Upper lobe of left lung (tissue), 4 donors: ENCODE measurements around the gene ITGB3BP.

Experiments
- CTCF ChIP-seq, 6 experiments: fragments of 450-650 bp in 4 of 6; fragments of 200-600 bp in 2 of 6; sonication (generic) in 2 of 6; IDR thresholded peaks; one replicate each; pipeline ENCODE4 v1.5.1; 2016 to 2019; ENCODE audit warnings: antibody characterized with exemption in 6 of 6
- POLR2A ChIP-seq, 4 donors: fragments of 450-650 bp; IDR thresholded peaks; one replicate each; pipeline ENCODE4 v1.5.1; 2016 to 2017; ENCODE audit warnings: antibody characterized with exemption in 4 of 4, mild to moderate bottlenecking in 2 of 4
- POLR2AphosphoS5 ChIP-seq, 2 donors: sonication (generic); formaldehyde crosslinking; IDR thresholded peaks; one replicate each; pipeline ENCODE4 v1.5.1; 2017; ENCODE audit warnings: antibody characterized with exemption in 2 of 2

GRCh38 chr1:63413394-63413793, 109.6 kb downstream of the ITGB3BP start:
- TF ChIP-seq CTCF (IDR thresholded peaks at IDR 0.05) (no peak), POLR2AphosphoS5 (IDR thresholded peaks at IDR 0.05) (no peak), POLR2A (IDR thresholded peaks at IDR 0.05) (no peak)
